Activated CD8-positive, alpha-beta memory T cell treated with anti-CD3 and anti-CD28 coated beads for 48 hours (primary cell): ENCODE data around the gene P2RY13.

Source experiments
- DNase-seq, 3 experiments: peaks; one replicate each; pipeline ENCODE4 v3.0.0-alpha.2; 2020; ENCODE audit warnings: low read depth in 2 of 3, low spot score in 2 of 3

The P2RY13 gene

GRCh38 chr3:151329363-151329762, at the start of gene P2RY13:
P2RY13 (minus strand) TSS chr3:151329549; CDS start chr3:151329528, 21 bp downstream.
- no peak for DNase-seq

DNA sequence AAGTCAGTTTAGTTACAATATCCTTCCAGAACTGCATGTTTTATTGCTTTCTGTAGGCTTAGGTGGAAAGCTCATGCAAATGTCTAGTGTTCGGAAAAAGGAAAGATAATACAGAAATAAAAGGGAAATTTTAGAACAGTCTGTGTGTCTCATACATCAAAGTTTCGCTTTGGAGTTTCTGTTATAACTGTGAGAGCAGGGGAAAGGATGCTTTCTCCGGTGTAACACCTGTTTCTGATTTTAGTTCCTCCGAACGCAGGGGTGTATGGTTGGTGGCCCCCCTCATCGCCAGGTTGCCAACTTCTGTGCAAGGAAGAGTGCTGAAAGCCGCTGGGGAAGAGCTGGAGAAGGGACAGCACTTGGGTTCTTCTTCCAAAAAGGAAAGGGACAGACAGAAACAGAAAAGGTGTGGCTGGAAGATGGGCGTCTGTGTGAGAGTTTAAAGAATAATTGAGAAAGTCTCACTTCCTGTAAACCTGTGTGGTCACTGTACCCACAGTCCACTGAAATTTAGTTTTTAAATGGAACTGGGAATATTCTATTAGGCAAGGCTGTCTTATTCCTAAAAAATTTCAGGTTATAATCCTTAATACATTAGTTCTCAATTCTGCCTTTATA, 48.5 kb upstream of the P2RY13 start:
- no peak for DNase-seq

DNA sequence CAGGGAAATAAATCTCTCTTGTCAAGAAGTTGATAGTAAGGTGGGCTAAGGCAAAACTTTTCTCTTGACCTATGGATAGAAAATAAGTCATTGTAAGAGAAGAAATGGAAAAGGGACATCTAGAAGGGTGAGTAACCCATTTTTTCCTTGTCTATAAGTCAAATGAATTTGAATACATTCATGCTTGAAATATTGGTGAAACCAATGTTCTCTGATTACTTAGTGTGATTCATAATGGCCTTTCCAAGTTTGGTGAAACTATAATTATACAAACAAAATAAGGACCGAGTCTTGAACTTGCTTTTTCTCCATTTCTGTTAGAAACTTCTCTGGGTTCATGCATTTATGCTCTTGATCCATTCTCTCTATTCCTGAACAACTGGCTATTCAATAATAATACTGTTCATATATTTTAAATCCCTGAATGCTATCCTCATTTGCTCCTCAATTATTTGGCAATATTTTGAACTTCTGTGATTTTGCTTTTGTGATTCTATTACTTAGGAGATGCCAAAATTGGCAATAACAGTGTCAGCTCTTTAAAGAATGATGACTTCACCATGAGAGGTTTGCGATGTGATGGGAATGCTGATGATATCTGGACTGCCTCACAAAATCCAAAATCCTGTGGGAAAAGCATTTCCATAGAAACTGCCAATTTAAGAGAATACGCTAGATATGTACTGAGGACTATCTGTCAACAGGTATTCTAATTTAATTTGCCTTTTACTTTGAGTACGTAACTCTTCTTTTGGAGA, 42.9 kb upstream of the P2RY13 start:
- DNase-seq, result no peak

DNA sequence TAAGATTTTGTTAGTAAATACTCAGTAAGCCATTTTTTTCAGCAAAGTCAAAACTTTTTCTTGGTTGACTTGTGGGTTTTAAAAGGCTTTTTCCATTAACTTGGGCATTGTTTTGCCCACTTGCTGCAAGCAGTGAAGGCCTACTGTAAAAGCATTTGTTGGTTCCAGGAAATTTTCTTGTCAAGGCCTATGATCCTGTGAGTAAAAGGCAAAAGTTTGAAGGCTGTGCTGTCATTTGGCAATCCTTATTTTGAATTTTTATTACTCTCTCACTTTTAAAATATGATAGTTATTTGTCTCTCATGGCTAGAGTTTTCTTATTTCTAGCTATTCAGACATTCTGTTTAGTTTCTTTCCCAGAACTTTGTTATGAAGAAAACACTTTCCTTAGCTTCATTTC, 42.2 kb upstream of the P2RY13 start:
- no peak for DNase-seq

DNA sequence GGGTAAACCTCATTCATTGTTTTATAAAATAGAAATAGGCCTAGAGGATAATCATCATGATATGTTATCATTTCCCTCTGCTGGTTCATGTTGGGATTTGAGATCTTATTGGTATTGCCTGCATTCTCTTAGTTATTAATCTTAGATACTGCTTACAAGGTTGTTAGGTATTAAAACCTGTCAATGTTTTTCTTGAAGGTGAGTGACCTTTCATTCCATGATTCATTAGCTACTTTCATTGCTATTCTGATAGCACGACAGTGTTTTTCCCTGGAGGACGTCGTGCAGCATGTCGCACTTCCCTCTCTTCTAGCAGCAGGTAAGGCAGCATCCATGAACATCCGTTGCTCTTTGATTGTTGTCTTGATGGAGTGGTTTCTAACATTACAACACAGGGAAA, 38.1 kb upstream of the P2RY13 start:
- DNase-seq, result no peak

GRCh38 chr3:151366993-151367392, 37.6 kb upstream of the P2RY13 start:
- no peak for DNase-seq

- no peak for DNase-seq
Observed at GRCh38 chr3:151362751-151363174, 33.4 kb upstream of the P2RY13 start.

GRCh38 chr3:151357463-151357850, 28.1 kb upstream of the P2RY13 start:
- no peak for DNase-seq

DNA sequence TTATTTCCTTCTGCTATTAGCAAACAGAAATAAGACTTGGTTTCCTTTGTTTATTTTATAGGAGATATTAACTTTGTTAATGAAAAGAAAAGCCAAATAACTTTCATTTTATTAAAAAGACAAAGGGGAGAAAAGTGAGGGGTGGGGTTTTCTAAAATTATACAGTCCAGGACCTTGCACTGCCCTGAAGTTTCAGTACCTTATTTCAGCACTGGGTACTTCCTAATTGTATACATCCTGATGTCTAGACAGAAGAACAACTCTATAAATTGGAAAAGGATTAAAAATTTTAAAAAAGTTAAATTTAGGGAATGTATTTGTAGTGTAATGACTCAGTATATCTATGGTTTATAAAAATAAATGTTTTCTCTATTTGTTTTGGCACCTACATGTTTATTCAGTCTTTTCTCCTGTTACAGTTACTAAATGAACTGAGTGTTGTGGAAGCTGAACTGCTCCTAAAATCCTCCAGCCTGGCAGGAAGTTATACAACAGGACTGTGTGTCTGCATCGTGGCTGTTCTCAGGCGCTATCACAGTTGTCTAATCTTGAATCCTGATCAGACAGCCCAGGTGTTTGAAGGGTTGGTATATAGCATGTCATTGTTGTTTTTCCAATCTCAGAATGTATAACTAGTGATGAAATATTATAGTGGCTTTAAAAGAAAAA, 27.6 kb upstream of the P2RY13 start:
- DNase-seq, result no peak

GRCh38 chr3:151351648-151352047, 22.3 kb upstream of the P2RY13 start:
- no peak for DNase-seq

- no peak for DNase-seq
Observed at GRCh38 chr3:151351219-151351618, 21.9 kb upstream of the P2RY13 start.

DNA sequence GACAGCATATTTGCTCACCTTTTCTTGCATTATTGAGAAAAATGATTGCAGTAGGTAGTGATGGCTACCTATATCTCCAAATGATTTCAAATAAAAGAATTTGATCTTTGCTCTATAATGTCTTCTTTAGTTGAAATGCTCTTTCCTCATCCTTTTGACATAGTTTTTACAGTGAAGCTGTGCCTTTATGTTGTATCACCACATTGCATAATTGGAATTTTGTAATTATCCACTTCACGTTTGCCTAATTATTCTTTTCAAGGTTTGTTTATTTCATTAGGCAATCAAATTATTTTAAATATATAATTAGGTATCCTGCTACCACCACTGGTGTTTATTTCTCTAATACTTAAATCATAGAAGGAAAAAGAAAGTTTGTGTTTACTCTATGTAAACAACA, 21.3 kb upstream of the P2RY13 start:
- DNase-seq, result no peak

- DNase-seq, result no peak
Observed at GRCh38 chr3:151347432-151347831, 18.1 kb upstream of the P2RY13 start.

- no peak for DNase-seq
Observed at GRCh38 chr3:151346292-151346691, 16.9 kb upstream of the P2RY13 start.

GRCh38 chr3:151345859-151346258, 16.5 kb upstream of the P2RY13 start:
- no peak for DNase-seq

DNA sequence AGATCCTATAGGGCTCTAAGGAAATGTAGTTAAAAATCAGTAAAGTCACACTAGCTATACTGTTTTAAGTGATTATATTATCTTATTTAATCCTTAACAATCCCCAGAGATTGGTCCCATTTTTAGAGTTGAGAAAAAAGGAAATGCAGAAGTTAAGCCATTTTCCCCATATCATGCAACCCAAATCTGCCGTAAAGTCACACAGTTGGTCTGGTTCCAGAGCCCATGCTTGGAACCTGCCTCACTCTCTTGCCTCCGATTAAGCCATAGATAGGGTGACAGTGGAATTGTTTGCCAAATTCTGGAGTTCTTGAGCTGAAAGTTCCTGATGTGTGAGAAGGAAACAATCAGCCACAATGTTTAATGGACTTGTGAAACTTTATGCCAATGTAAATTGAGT, 2.3 kb upstream of the P2RY13 start:
- no peak for DNase-seq

GRCh38 chr3:151330899-151331298, 1.6 kb upstream of the P2RY13 start:
- DNase-seq, result no peak

- no peak for DNase-seq
Observed at GRCh38 chr3:151330379-151330778, 1.0 kb upstream of the P2RY13 start.

GRCh38 chr3:151328298-151328995, 902 bp downstream of the P2RY13 start:
- DNase-seq, result no peak

- no peak for DNase-seq
Observed at GRCh38 chr3:151327571-151328198, 1.7 kb downstream of the P2RY13 start.

DNA sequence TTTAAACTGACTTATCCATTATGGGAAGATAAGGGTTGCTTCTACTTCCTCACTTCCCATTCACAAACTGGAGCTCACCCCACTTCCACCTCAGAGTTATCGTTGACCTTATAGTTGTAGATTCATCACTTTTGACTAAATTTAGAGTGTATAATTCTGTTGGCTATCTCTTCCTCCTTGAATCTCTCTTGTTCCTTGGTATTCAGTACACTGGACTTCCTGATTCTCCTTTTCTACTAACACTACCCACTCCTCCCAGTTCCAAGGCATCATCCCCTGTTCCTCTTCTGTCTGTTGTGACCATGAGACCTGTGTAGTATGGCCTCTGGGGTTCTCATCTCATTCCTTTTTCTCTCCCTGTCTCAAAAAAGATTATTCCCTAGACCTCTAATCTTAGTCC, 6.8 kb downstream of the P2RY13 start:
- DNase-seq, result no peak
